NT2/D1 (cell line): ENCODE measurements around the gene OR6Q1.

ENCODE experiments used
- SUZ12 ChIP-seq: IDR thresholded peaks from 2 replicates; pipeline ENCODE4 v1.6.1; 2011; ENCODE audit not compliant: insufficient read length, insufficient read depth; ENCODE audit errors: extremely low read depth
- YY1 ChIP-seq: IDR thresholded peaks from 2 replicates; pipeline ENCODE4 v1.6.1; 2011; ENCODE audit not compliant: insufficient read length, insufficient read depth
- ZNF274 ChIP-seq: IDR thresholded peaks from 2 replicates; pipeline ENCODE4 v1.6.1; 2011; ENCODE audit warnings: mild to moderate bottlenecking, low read depth, low read length

DNA sequence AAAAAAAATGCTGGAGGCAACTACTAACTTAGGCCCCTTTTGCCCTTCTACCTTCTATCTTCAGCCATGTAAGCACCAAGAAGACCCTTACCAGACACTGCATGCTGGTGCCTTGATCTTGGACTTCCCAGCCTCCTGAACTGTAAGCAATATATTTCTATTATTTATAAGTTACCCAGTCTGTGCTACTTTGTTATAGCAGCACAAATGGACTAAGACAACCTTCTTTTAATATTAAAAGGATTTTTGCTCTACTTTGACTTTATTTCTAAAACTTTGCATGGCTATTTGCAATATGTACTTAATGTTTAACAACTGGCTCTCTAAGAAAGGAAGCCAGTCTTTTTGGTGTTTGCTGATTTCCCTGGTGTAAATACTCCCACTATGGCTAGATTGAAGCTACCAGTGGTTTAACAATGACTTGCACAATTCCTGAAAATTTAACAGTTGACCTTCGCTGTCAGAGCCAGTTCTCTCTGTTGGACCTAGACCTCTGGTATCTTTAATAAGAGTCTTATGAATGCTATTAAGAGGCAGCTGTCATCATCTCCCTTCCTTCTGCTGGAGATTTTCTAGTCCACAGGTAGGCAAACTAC is 25.2 kb downstream of the OR6Q1 start:
- TF ChIP-seq YY1 (no peak), ZNF274 (no peak), SUZ12 (no peak)
